ENCODE data around the gene TRMT2A.

- TF ChIP-seq CTCF (conservative IDR thresholded peaks at IDR 0.05; ENCODE audit: low read length) (no peak), EZH2phosphoT487 (IDR thresholded peaks at IDR 0.05; ENCODE audit: borderline replicate concordance, low read depth, low read length) (no peak)
Observed at GRCh38 chr22:20107471-20107901, 9.5 kb downstream of the TRMT2A start.

All from OCI-LY7 (cell line).